ENCODE results near the gene SFI1.

The SFI1 gene

DNA sequence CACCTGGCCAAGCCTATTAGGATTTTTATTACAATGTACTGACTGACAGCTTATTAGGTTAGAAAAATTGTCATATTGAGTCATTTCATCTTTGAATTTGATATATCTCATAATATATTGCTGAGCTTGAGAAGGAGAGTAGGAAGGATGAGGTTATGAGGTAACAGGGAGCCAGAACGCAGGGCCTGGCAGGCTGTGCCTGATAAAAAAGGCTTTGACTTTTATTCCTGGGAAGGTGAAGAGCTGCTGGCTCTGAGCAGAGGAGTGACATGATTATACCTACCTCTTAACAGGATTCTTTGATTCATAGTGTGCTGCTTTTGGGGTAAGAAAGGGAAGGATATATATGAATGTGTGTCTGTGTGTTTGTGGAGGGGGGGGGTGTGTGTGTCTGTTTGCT is 70.9 kb downstream of the SFI1 start:
- no peaks in the 10 kb centered on the region for H3K27me3 ChIP-seq (replicated peaks; ENCODE audit: control insufficient read depth, insufficient read depth, low read length, poor library complexity, severe bottlenecking)
- no peak overlapping the region for H3K27ac ChIP-seq (ENCODE audit: insufficient read depth, low read length, poor library complexity, severe bottlenecking)
- no peak for DNase-seq
- H3K36me3 ChIP-seq (ENCODE audit: control insufficient read depth, insufficient read depth, low read length): peaks cover 25% of the 10 kb centered on the region
- H3K4me3 ChIP-seq (ENCODE audit: insufficient read depth, low read depth, low read length, poor library complexity, severe bottlenecking): no peak overlapping the region
- no peaks in the 10 kb centered on the region for H3K9me3 ChIP-seq (ENCODE audit: control insufficient read depth, low read length)
- no peaks in the 10 kb centered on the region for H3K4me1 ChIP-seq (ENCODE audit: control insufficient read depth, insufficient read depth, low read length, poor library complexity, severe bottlenecking)

DNA sequence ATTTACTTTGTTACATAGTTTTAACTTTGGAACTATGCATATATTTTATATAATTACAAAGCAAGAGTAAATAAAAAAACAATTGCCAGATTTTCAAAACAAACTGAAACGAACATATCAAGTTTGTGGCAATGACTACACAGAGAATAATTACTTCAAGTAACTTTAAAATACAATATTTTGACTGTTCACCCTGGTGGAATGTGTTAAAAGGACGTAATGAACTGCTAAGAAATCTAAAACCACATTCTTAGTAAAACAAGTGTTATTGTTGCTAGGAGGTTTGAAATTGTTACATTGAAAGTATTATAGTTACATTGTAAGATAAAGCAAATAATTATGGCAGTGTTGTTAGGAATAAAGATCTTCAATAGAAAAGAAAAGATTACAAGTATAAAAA is 71.4 kb downstream of the SFI1 start:
- no peaks in the 10 kb centered on the region for H3K9me3 ChIP-seq (ENCODE audit: control insufficient read depth, low read length)
- H3K36me3 ChIP-seq (ENCODE audit: control insufficient read depth, insufficient read depth, low read length): peaks cover 27% of the 10 kb centered on the region

DNA sequence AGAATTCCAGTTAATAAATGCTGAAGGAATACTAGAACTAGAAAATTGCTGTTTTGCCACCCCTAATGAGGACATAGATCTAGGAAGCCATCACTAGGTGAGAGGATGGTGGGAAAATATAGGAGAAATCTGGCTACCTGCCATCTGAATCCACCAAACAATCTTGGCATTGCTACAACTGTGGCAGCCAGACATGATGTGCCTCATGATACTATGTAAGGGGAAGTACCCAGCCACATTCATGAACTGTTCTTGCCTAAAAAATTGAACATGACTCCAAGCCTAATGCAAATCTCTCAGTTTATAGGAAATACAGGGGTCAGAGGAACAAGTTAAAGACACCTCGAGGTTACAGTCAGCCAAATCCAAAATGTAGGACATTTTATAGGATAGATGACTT is 72.8 kb downstream of the SFI1 start:
- no peaks in the 10 kb centered on the region for H3K4me1 ChIP-seq (ENCODE audit: control insufficient read depth, insufficient read depth, low read length, poor library complexity, severe bottlenecking)
- H3K27ac ChIP-seq (ENCODE audit: insufficient read depth, low read length, poor library complexity, severe bottlenecking): no peak overlapping the region
- H3K27me3 ChIP-seq (replicated peaks; ENCODE audit: control insufficient read depth, insufficient read depth, low read length, poor library complexity, severe bottlenecking): no peaks in the 10 kb centered on the region
- H3K9me3 ChIP-seq (ENCODE audit: control insufficient read depth, low read length): no peaks in the 10 kb centered on the region
- H3K36me3 ChIP-seq (ENCODE audit: control insufficient read depth, insufficient read depth, low read length): peaks cover 33% of the 10 kb centered on the region
- H3K4me3 ChIP-seq (ENCODE audit: insufficient read depth, low read depth, low read length, poor library complexity, severe bottlenecking): no peak overlapping the region
- DNase-seq: no peak

More for the DNA sequence above, 71.4 kb downstream of the SFI1 start:
- no peak overlapping the region for H3K4me3 ChIP-seq (ENCODE audit: insufficient read depth, low read depth, low read length, poor library complexity, severe bottlenecking)
- DNase-seq: no peak
- no peak overlapping the region for H3K27ac ChIP-seq (ENCODE audit: insufficient read depth, low read length, poor library complexity, severe bottlenecking)
- H3K4me1 ChIP-seq (ENCODE audit: control insufficient read depth, insufficient read depth, low read length, poor library complexity, severe bottlenecking): no peaks in the 10 kb centered on the region
- H3K27me3 ChIP-seq (replicated peaks; ENCODE audit: control insufficient read depth, insufficient read depth, low read length, poor library complexity, severe bottlenecking): no peaks in the 10 kb centered on the region

DNA sequence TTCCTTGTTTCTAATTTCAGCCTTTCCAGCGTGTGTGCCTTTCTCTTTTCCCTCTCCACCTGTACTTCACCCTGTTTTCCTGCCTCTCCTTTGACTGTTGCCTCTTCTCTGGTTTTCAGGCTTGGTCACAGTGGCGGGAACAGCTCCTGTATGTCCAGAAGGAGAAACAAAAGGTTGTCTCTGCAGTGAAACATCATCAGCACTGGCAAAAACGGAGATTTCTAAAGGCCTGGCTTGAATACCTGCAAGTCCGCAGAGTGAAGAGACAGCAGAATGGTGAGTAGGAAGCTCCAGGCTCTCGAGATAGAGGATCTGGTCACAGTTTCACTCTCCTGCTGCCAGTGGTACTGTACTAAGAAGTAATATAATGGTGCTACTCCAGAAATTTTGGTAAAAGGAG is 76.6 kb downstream of the SFI1 start:
- Histone ChIP-seq H3K36me3 (ENCODE audit: control insufficient read depth, insufficient read depth, low read length) (peaks cover 48% of the 10 kb centered on the region), H3K27ac (ENCODE audit: insufficient read depth, low read length, poor library complexity, severe bottlenecking) (no peak overlapping the region), H3K27me3 (replicated peaks; ENCODE audit: control insufficient read depth, insufficient read depth, low read length, poor library complexity, severe bottlenecking) (no peaks in the 10 kb centered on the region), H3K4me3 (ENCODE audit: insufficient read depth, low read depth, low read length, poor library complexity, severe bottlenecking) (no peak overlapping the region), H3K9me3 (ENCODE audit: control insufficient read depth, low read length) (no peaks in the 10 kb centered on the region), H3K4me1 (ENCODE audit: control insufficient read depth, insufficient read depth, low read length, poor library complexity, severe bottlenecking) (no peaks in the 10 kb centered on the region)
- DNase-seq: no peak

GRCh38 chr22:31574055-31574670 is 77.8 kb downstream of the SFI1 start:
- H3K4me3 ChIP-seq (ENCODE audit: insufficient read depth, low read depth, low read length, poor library complexity, severe bottlenecking): no peak overlapping the region
- H3K27ac ChIP-seq (ENCODE audit: insufficient read depth, low read length, poor library complexity, severe bottlenecking): no peak overlapping the region
- peaks cover 59% of the 10 kb centered on the region for H3K36me3 ChIP-seq (ENCODE audit: control insufficient read depth, insufficient read depth, low read length)
- H3K27me3 ChIP-seq (replicated peaks; ENCODE audit: control insufficient read depth, insufficient read depth, low read length, poor library complexity, severe bottlenecking): no peaks in the 10 kb centered on the region
- H3K9me3 ChIP-seq (ENCODE audit: control insufficient read depth, low read length): no peaks in the 10 kb centered on the region
- H3K4me1 ChIP-seq (ENCODE audit: control insufficient read depth, insufficient read depth, low read length, poor library complexity, severe bottlenecking): no peaks in the 10 kb centered on the region
- no peak for DNase-seq

GRCh38 chr22:31575190-31575589 is 78.9 kb downstream of the SFI1 start:
- H3K27ac ChIP-seq (ENCODE audit: insufficient read depth, low read length, poor library complexity, severe bottlenecking): no peak overlapping the region
- H3K4me3 ChIP-seq (ENCODE audit: insufficient read depth, low read depth, low read length, poor library complexity, severe bottlenecking): no peak overlapping the region
- no peaks in the 10 kb centered on the region for H3K9me3 ChIP-seq (ENCODE audit: control insufficient read depth, low read length)
- H3K27me3 ChIP-seq (replicated peaks; ENCODE audit: control insufficient read depth, insufficient read depth, low read length, poor library complexity, severe bottlenecking): no peaks in the 10 kb centered on the region
- no peaks in the 10 kb centered on the region for H3K4me1 ChIP-seq (ENCODE audit: control insufficient read depth, insufficient read depth, low read length, poor library complexity, severe bottlenecking)
- peaks cover 59% of the 10 kb centered on the region for H3K36me3 ChIP-seq (ENCODE audit: control insufficient read depth, insufficient read depth, low read length)
- DNase-seq: no peak

DNA sequence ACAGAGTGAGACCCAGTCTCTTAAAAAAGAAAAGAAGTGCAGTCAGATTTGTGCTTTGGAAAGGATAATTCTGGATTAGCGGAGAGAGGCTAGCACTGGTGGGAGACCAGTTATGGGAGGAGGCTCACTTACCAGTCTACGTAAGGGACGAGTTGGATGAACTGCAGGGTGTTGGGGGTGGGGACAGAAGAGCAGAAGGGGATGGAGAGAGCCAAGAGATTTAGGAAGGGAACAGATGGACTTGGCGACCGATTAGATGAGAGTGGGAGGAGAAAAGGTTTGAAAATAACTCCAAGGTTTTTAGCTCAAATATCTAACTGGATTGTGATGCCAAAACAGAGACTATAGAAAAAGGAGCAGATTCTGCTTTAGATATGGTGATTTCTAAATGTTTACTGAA is 81.4 kb downstream of the SFI1 start:
- no peaks in the 10 kb centered on the region for H3K9me3 ChIP-seq (ENCODE audit: control insufficient read depth, low read length)
- H3K36me3 ChIP-seq (ENCODE audit: control insufficient read depth, insufficient read depth, low read length): peaks cover 50% of the 10 kb centered on the region
- H3K4me3 ChIP-seq (ENCODE audit: insufficient read depth, low read depth, low read length, poor library complexity, severe bottlenecking): no peak overlapping the region
- H3K4me1 ChIP-seq (ENCODE audit: control insufficient read depth, insufficient read depth, low read length, poor library complexity, severe bottlenecking): no peaks in the 10 kb centered on the region
- H3K27ac ChIP-seq (ENCODE audit: insufficient read depth, low read length, poor library complexity, severe bottlenecking): no peak overlapping the region
- H3K27me3 ChIP-seq (replicated peaks; ENCODE audit: control insufficient read depth, insufficient read depth, low read length, poor library complexity, severe bottlenecking): no peaks in the 10 kb centered on the region
- DNase-seq: no peak

DNA sequence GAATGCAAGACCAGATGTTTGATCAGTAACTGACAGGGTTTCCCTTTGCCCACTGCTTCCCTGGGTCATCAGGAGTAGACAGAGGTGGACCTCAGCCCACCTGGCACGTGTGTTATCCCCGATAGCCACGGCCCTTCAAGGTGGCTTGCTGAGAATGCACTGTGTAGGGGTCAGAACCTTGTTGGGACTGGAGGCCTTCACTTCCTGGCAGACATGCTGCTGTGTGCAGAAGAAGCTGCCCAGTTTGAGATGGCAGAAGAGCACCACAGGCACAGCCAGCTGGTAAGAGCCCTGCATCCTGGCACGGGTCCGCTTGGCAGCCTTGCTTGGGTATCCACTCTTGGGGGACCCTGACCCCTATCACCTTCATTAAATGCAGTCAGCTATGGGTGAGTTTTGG is 81.8 kb downstream of the SFI1 start:
- no peaks in the 10 kb centered on the region for H3K4me1 ChIP-seq (ENCODE audit: control insufficient read depth, insufficient read depth, low read length, poor library complexity, severe bottlenecking)
- no peak for DNase-seq
- H3K36me3 ChIP-seq (ENCODE audit: control insufficient read depth, insufficient read depth, low read length): peaks cover 45% of the 10 kb centered on the region

DNA sequence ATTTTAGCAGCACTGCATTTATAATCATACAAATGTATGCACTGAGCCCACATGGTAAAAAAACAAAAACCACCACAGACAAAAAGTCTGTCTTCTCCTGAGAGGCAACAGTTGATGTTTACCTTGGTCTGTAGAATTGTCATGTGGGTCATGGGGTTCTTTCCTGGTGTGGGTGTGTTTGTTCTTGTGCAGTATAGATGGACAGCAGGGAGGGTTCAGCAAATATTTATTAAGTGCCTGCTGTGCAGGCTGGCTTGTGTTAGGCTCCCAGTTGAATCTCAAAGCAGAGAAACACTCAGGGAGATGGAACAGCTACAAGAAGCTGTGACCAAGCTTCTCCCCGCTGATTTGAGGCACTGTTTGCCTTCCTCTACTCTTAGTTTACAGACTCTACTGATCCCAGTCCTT is 83.5 kb downstream of the SFI1 start:
- Histone ChIP-seq H3K9me3 (ENCODE audit: control insufficient read depth, low read length) (no peaks in the 10 kb centered on the region), H3K4me3 (ENCODE audit: insufficient read depth, low read depth, low read length, poor library complexity, severe bottlenecking) (no peak overlapping the region), H3K36me3 (ENCODE audit: control insufficient read depth, insufficient read depth, low read length) (peaks cover 33% of the 10 kb centered on the region), H3K4me1 (ENCODE audit: control insufficient read depth, insufficient read depth, low read length, poor library complexity, severe bottlenecking) (peaks cover 2% of the 10 kb centered on the region), H3K27me3 (replicated peaks; ENCODE audit: control insufficient read depth, insufficient read depth, low read length, poor library complexity, severe bottlenecking) (no peaks in the 10 kb centered on the region), H3K27ac (ENCODE audit: insufficient read depth, low read length, poor library complexity, severe bottlenecking) (no peak overlapping the region)
- DNase-seq: no peak

More for the DNA sequence above, 81.8 kb downstream of the SFI1 start:
- Histone ChIP-seq H3K9me3 (ENCODE audit: control insufficient read depth, low read length) (no peaks in the 10 kb centered on the region), H3K27me3 (replicated peaks; ENCODE audit: control insufficient read depth, insufficient read depth, low read length, poor library complexity, severe bottlenecking) (no peaks in the 10 kb centered on the region), H3K4me3 (ENCODE audit: insufficient read depth, low read depth, low read length, poor library complexity, severe bottlenecking) (no peak overlapping the region), H3K27ac (ENCODE audit: insufficient read depth, low read length, poor library complexity, severe bottlenecking) (no peak overlapping the region)

DNA sequence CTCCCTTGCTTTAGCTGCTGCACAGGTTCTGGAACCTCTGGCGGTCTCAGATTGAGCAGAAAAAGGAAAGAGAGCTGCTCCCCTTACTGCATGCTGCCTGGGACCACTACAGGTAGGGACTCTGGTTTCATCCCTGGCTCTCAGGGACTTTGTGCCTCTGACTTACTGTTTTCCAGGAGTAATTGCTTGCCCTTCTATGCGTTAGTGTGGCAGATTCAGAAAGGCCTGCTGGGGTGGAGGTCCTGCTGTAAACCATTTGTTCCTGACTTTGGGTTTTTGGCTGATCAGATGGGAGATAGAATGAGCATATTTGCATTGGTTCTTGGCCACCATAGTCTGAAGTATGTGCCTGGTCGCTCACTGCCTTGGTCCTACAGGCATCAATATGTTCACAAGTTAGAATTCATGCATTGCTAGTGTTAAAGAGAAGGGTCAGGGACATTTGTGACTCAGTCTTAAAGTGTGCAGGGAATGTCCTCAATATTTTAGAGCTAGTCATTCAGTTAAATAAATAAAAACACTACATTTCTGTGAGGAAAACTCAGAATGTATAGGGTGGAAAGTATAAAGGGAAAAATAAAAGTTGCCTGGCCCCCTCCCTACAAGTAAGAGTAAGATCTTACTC is 87.6 kb downstream of the SFI1 start:
- Histone ChIP-seq H3K27ac (ENCODE audit: insufficient read depth, low read length, poor library complexity, severe bottlenecking) (no peak overlapping the region), H3K4me1 (ENCODE audit: control insufficient read depth, insufficient read depth, low read length, poor library complexity, severe bottlenecking) (peaks cover 8% of the 10 kb centered on the region), H3K36me3 (ENCODE audit: control insufficient read depth, insufficient read depth, low read length) (peaks cover 25% of the 10 kb centered on the region), H3K4me3 (ENCODE audit: insufficient read depth, low read depth, low read length, poor library complexity, severe bottlenecking) (no peak overlapping the region), H3K27me3 (replicated peaks; ENCODE audit: control insufficient read depth, insufficient read depth, low read length, poor library complexity, severe bottlenecking) (no peaks in the 10 kb centered on the region), H3K9me3 (ENCODE audit: control insufficient read depth, low read length) (no peaks in the 10 kb centered on the region)
- DNase-seq: no peak

Measured in effector memory CD4-positive, alpha-beta T cell (primary cell).